HCT116 (cell line): ENCODE results near the gene COX5B. TPM values are rescaled to one million over a fixed set of nuclear protein-coding genes. Genes with fewer than 3 reads are reported as not detected.
A peak's percentile ranks its signal among the peaks of the same experiment; 100 is the strongest.

ENCODE experiments used
- ATAC-seq: fragments of 200-7000 bp; cut with Tn5 transposase; 2 replicates; pipeline ENCODE4 v1.9.1; 2020; ENCODE audit warnings: mild to moderate bottlenecking, moderate library complexity
- Bru-seq: library from RNA; stranded (reverse); fragments of 400-500 nt; gene quantifications from one replicate; lab custom pipeline; 2021; lab: Mats Ljungman, UMichigan
- BruChase-seq, 2 experiments: library from RNA; stranded (reverse); fragments of 400-500 nt; gene quantifications; one replicate each; lab custom pipeline; 2021; lab: Mats Ljungman, UMichigan
- BruUV-seq: library from RNA; stranded (reverse); fragments of 400-500 nt; replicated peaks from 2 replicates; lab custom pipeline; 2021; lab: Mats Ljungman, UMichigan
- CTCF ChIA-PET: fragments of 300-600 bp; sonication (Branson Sonifier 250); formaldehyde crosslinking; loops from one replicate; lab custom pipeline; 2021; ENCODE audit warnings: antibody characterized with exemption; lab: Charles Lee
- POLR2A ChIA-PET: fragments of 300-600, 350-600 bp; sonication (Branson Sonifier 250); formaldehyde crosslinking; loops from one replicate; lab custom pipeline; 2021; ENCODE audit warnings: antibody characterized with exemption; lab: Charles Lee
- RAD21 ChIA-PET, 2 experiments: fragments of 300-600 bp; sonication (Branson Sonifier 250); formaldehyde crosslinking; loops; one replicate each; lab custom pipeline; 2023; ENCODE audit warnings: low total read pairs in 2 of 2; ENCODE audit not compliant: uncharacterized antibody in 2 of 2, unreplicated experiment in 2 of 2, low non-redundant PET in 1 of 2; lab: Charles Lee
- DNase-seq: peaks from one replicate; pipeline ENCODE4 v3.0.0-alpha.2; 2010; ENCODE audit warnings: low read depth, low spot score
- H2AFZ ChIP-seq: fragments of 200-600 bp; shearing (Covaris generic), sonication (generic); 2 replicates; pipeline ENCODE4 v1.6.1; 2017; ENCODE audit warnings: low read depth, mixed run types, mixed read lengths, antibody characterized with exemption, low read length; ENCODE audit not compliant: poor library complexity, severe bottlenecking
- H3K27ac ChIP-seq: 2 replicates; pipeline ENCODE4 v1.5.1; 2012; ENCODE audit warnings: low read depth, low read length
- H3K27me3 ChIP-seq: fragments of 200-600 bp; sonication (generic); 2 replicates; pipeline ENCODE4 v1.6.1; 2016; ENCODE audit warnings: mixed run types, low read length, mixed read lengths; ENCODE audit not compliant: insufficient read depth
- H3K36me3 ChIP-seq, 2 experiments: fragments of 200-500 bp in 1 of 2; fragments of 200-600 bp in 1 of 2; sonication (Bioruptor generic) in 1 of 2; sonication (generic) in 1 of 2; 2 replicates each; pipeline versions ENCODE4 v1.5.1 to v1.6.1; 2014 to 2016; ENCODE audit warnings: low read length in 2 of 2, inconsistent platforms in 1 of 2, mixed read lengths in 1 of 2, mixed run types in 1 of 2; ENCODE audit not compliant: insufficient read depth in 2 of 2, control insufficient read depth in 1 of 2
- H3K4me1 ChIP-seq, 2 experiments: fragments of 200-600 bp in 1 of 2; sonication (generic) in 1 of 2; 2 replicates each; pipeline versions ENCODE4 v1.5.1 to v1.6.1; 2012 to 2017; ENCODE audit warnings: low read length in 2 of 2, inconsistent platforms in 1 of 2, mild to moderate bottlenecking in 1 of 2, mixed read lengths in 1 of 2, mixed run types in 1 of 2, moderate library complexity in 1 of 2; ENCODE audit not compliant: insufficient read depth in 2 of 2, control insufficient read depth in 1 of 2
- H3K4me2 ChIP-seq: fragments of 200-600 bp; sonication (generic); 2 replicates; pipeline ENCODE4 v1.6.1; 2017; ENCODE audit warnings: mixed run types, low read length, mixed read lengths
- H3K4me3 ChIP-seq, 2 experiments: fragments of 200-600 bp in 1 of 2; sonication (generic) in 1 of 2; replicated peaks in 1 of 2; 2 replicates each; pipeline ENCODE4 v1.5.1; 2011 to 2016; ENCODE audit warnings: low read length in 2 of 2, control low read depth in 1 of 2, low read depth in 1 of 2, mild to moderate bottlenecking in 1 of 2, mixed read lengths in 1 of 2, mixed run types in 1 of 2
- H3K79me2 ChIP-seq: fragments of 200-600 bp; sonication (generic); 2 replicates; pipeline ENCODE4 v1.6.1; 2017; ENCODE audit warnings: mild to moderate bottlenecking, mixed run types, low read length, moderate library complexity, mixed read lengths; ENCODE audit not compliant: insufficient read depth
- H3K9ac ChIP-seq: fragments of 200-600 bp; sonication (generic); 2 replicates; pipeline ENCODE4 v1.6.1; 2016; ENCODE audit warnings: low read length, mixed read lengths
- H3K9me2 ChIP-seq: fragments of 200-600 bp; sonication (generic), shearing (Covaris generic); 2 replicates; pipeline ENCODE4 v1.6.1; 2017; ENCODE audit warnings: mixed run types, mild to moderate bottlenecking, moderate library complexity; ENCODE audit not compliant: insufficient read depth
- H3K9me3 ChIP-seq, 2 experiments: fragments of 200-500 bp in 1 of 2; fragments of 200-600 bp in 1 of 2; sonication (Bioruptor generic) in 1 of 2; sonication (generic) in 1 of 2; 2 replicates each; pipeline ENCODE4 v1.6.1; 2014 to 2017; ENCODE audit warnings: low read length in 2 of 2, mixed read lengths in 2 of 2, inconsistent platforms in 1 of 2, low read depth in 1 of 2, mild to moderate bottlenecking in 1 of 2, mixed run types in 1 of 2, moderate library complexity in 1 of 2; ENCODE audit not compliant: control insufficient read depth in 1 of 2, insufficient read depth in 1 of 2
- H4K20me1 ChIP-seq: fragments of 200-600 bp; sonication (generic), shearing (Covaris generic); 2 replicates; pipeline ENCODE4 v1.6.1; 2017; ENCODE audit warnings: mixed run types, mild to moderate bottlenecking, moderate library complexity; ENCODE audit not compliant: insufficient read depth
- ATF3 ChIP-seq: IDR thresholded peaks from 2 replicates; pipeline ENCODE4 v1.6.1; 2012
- CBX3 ChIP-seq: IDR thresholded peaks from 2 replicates; pipeline ENCODE4 v1.6.1; 2012; ENCODE audit warnings: low read depth
- CEBPB ChIP-seq: IDR thresholded peaks from 2 replicates; pipeline ENCODE4 v1.6.1; 2012; ENCODE audit warnings: low read depth
- EGR1 ChIP-seq: IDR thresholded peaks from 2 replicates; pipeline ENCODE4 v1.6.1; 2012; ENCODE audit warnings: low read depth
- ELF1 ChIP-seq: IDR thresholded peaks from 2 replicates; pipeline ENCODE4 v1.6.1; 2012; ENCODE audit warnings: low read depth, borderline replicate concordance
- EZH2 ChIP-seq: fragments of 200-600 bp; sonication (generic); IDR thresholded peaks from 2 replicates; pipeline ENCODE4 v1.6.1; 2017; ENCODE audit warnings: antibody characterized with exemption, mixed run types
- EZH2phosphoT487 ChIP-seq: fragments of 200-600 bp; IDR thresholded peaks from 2 replicates; pipeline ENCODE4 v1.6.1; 2018; ENCODE audit warnings: antibody characterized with exemption, borderline replicate concordance
- FOSL1 ChIP-seq: IDR thresholded peaks from 2 replicates; pipeline ENCODE4 v1.6.1; 2012; ENCODE audit warnings: low read depth
- JUND ChIP-seq: IDR thresholded peaks from 2 replicates; pipeline ENCODE4 v1.6.1; 2012
- POLR2A ChIP-seq: IDR thresholded peaks from 2 replicates; pipeline ENCODE4 v1.7.0; 2011; ENCODE audit warnings: borderline replicate concordance; ENCODE audit not compliant: insufficient read depth, insufficient read length; ENCODE audit errors: extremely low read depth
- POLR2AphosphoS5 ChIP-seq: IDR thresholded peaks from 2 replicates; pipeline ENCODE4 v1.6.1; 2011; ENCODE audit warnings: mild to moderate bottlenecking, low read depth, low read length, moderate library complexity
- RAD21 ChIP-seq: IDR thresholded peaks from 2 replicates; pipeline ENCODE4 v1.6.1; 2012; ENCODE audit warnings: low read depth, mild to moderate bottlenecking
- SIN3A ChIP-seq: IDR thresholded peaks from 2 replicates; pipeline ENCODE4 v1.6.1; 2012; ENCODE audit warnings: low read depth
- SP1 ChIP-seq: IDR thresholded peaks from 2 replicates; pipeline ENCODE4 v1.6.1; 2012; ENCODE audit warnings: low read depth
- SRF ChIP-seq: IDR thresholded peaks from 2 replicates; pipeline ENCODE4 v1.6.1; 2012; ENCODE audit warnings: low read depth
- TCF7L2 ChIP-seq: IDR thresholded peaks from 2 replicates; pipeline ENCODE4 v1.7.0; 2011; ENCODE audit warnings: borderline replicate concordance, inconsistent platforms; ENCODE audit not compliant: insufficient read depth, insufficient read length; ENCODE audit errors: extremely low read depth
- YY1 ChIP-seq: IDR thresholded peaks from 2 replicates; pipeline ENCODE4 v1.6.1; 2011; ENCODE audit warnings: low read length, low read depth, moderate library complexity, mild to moderate bottlenecking; ENCODE audit not compliant: insufficient replicate concordance; ENCODE audit errors: extremely low read depth
- ZBTB33 ChIP-seq: IDR thresholded peaks from 2 replicates; pipeline ENCODE4 v1.6.1; 2011; ENCODE audit warnings: mild to moderate bottlenecking, low read length, moderate library complexity; ENCODE audit not compliant: insufficient replicate concordance; ENCODE audit errors: extremely low read depth
- ZFX ChIP-seq: fragments of 450-650 bp; IDR thresholded peaks from 2 replicates; pipeline ENCODE4 v1.6.1; 2017
- ZNF274 ChIP-seq: fragments of 200-500 bp; sonication (Bioruptor generic); IDR thresholded peaks from 2 replicates; pipeline ENCODE4 v1.6.1; 2014; ENCODE audit warnings: mild to moderate bottlenecking, low read depth, low read length, inconsistent platforms
- intact Hi-C: fragments of 100-400 bp; cut with micrococcal nuclease; formaldehyde crosslinking; loops from 2 replicates; pipeline ENCODE4 v1.10.0; 2022
- long read RNA-seq: library from polyadenylated mRNA; unstranded; transcript quantifications from one replicate; pipeline ENCODE4 v2.0.0, GENCODE V29; 2021; ENCODE audit not compliant: unreplicated experiment
- polyA plus RNA-seq: library from polyadenylated mRNA; unstranded; fragments of >200 nt; gene quantifications from 2 replicates; pipeline ENCODE4 v1.2.1, GENCODE V29; 2012; ENCODE audit warnings: missing spikeins
- total RNA-seq: library from RNA; stranded (reverse); gene quantifications from one replicate; pipeline ENCODE4 v1.2.1, GENCODE V29; 2021; ENCODE audit not compliant: unreplicated experiment

The COX5B gene
- 283 TPM for total RNA-seq
- polyA plus RNA-seq: 316 and 365 TPM in 2 replicates
- percentile 93 among the genes with signal in this experiment for Bru-seq, nascent RNA
- BruChase-seq, experiment 1, labeled RNA remaining after a 6-hour chase: percentile 87 among the genes with signal in this experiment
- percentile 86 among the genes with signal in this experiment for BruChase-seq, experiment 2, labeled RNA remaining after a 2-hour chase
- long read RNA-seq, transcript COX5B-201 (4 exons, 712 nt): major isoform, 125 of 136 reads
- long read RNA-seq, partial matches to known transcripts: 6 of 136 reads
- long read RNA-seq, other reads (novel, unspliced or antisense): 4 of 136 reads

GRCh38 chr2:97645695-97646629 is at the start of gene COX5B:
Gene COX5B, plus strand, starts transcription at chr2:97646062. Its CDS starts 25 bp downstream, at chr2:97646087.
- Histone ChIP-seq H3K4me1 (peaks cover 8 to 17% of the 10 kb centered on the region in 2 experiments), H3K9me2 (no peaks in the 10 kb centered on the region), H3K9me3 (no peaks in the 10 kb centered on the region), H3K4me3 (peak within 1 kb of the TSS; percentile 97 to 98), H3K79me2 (peaks cover 20% of the 10 kb centered on the region), H3K36me3 (peaks cover 22 to 25% of the 10 kb centered on the region in 2 experiments; a peak in 3 of 4 replicates), H3K27ac (peak within 1 kb of the TSS; percentile 88), H3K27me3 (no peaks in the 10 kb centered on the region), H3K9ac (peak within 1 kb of the TSS; percentile 98), H3K4me2 (peak within 1 kb of the TSS; percentile 89), H4K20me1 (no peaks in the 10 kb centered on the region), H2AFZ (no peak within 1 kb of the TSS)
- ChIA-PET RAD21 (interaction anchor here in 1 of 2 experiments (1.0 kb wide), 1 partner anchor 18 kb away, joined by 3 read pairs; the partner anchor contains the start of gene ACTR1B), POLR2A (interaction anchor here (0.8 to 1.4 kb wide), 4 partner anchors 13 to 449 kb away, joined by 3 to 22 read pairs (median 7); partner anchors contain the start of gene ACTR1B), CTCF (interaction anchor here (1.0 to 1.7 kb wide), 3 partner anchors 9 to 55 kb away, joined by 3 to 12 read pairs (median 12); partner anchors contain the start of gene ACTR1B)
- DNase-seq (peak; percentile 87), ATAC-seq (peak; percentile 96)
- intact Hi-C loops: no loop called here
- no TSS peak for BruUV-seq
- TF ChIP-seq FOSL1 (no peak), ZNF274 (no peak), SIN3A (peak; percentile 74; the same call in 1 of the 2 replicates), CEBPB (no peak), POLR2A (peak; percentile 91), RAD21 (no peak), EZH2 (no peak), EGR1 (peak; percentile 100), ZFX (peak; percentile 48; the same call in 1 of the 2 replicates), CBX3 (no peak), ZBTB33 (no peak), JUND (no peak), EZH2phosphoT487 (no peak), YY1 (peak; percentile 22), SP1 (peak; percentile 17; the same call in 1 of the 2 replicates), SRF (no peak), ELF1 (peak; percentile 77), ATF3 (no peak), TCF7L2 (no peak), POLR2AphosphoS5 (peak; percentile 94)
